Smooth muscle cell (in vitro differentiated cells): Measurements from ENCODE around the gene IDH2. TPM values are rescaled to one million over a fixed set of nuclear protein-coding genes. Genes with fewer than 3 reads are reported as not detected.
"Not testable (repeated sequence)": the region's sequence is repeated elsewhere in the genome, so short reads cannot be mapped to it uniquely, and the experiment has no call there.

ENCODE experiments used
- DNase-seq: peaks from one replicate; lab custom pipeline; 2025; ENCODE audit not compliant: unreplicated experiment; lab: John Stamatoyannopoulos, UW
- H2AFZ ChIP-seq: fragments of 200-600 bp; sonication (generic); 2 replicates; pipeline ENCODE4 v1.6.0; 2016; ENCODE audit warnings: antibody characterized with exemption, low read depth, mild to moderate bottlenecking
- H3F3A ChIP-seq: fragments of 200-600 bp; sonication (generic); 2 replicates; pipeline ENCODE4 v1.6.0; 2017; ENCODE audit warnings: antibody characterized with exemption, low read depth
- H3K27ac ChIP-seq: fragments of 200-600 bp; sonication (generic); 2 replicates; pipeline ENCODE4 v1.5.1; 2016; ENCODE audit warnings: low read depth, mild to moderate bottlenecking
- H3K27me3 ChIP-seq: fragments of 200-600 bp; sonication (generic); 2 replicates; pipeline ENCODE4 v1.6.1; 2016; ENCODE audit warnings: low read depth, mild to moderate bottlenecking
- H3K36me3 ChIP-seq: fragments of 200-600 bp; sonication (generic); 2 replicates; pipeline ENCODE4 v1.5.1; 2016; ENCODE audit warnings: low read depth
- H3K4me1 ChIP-seq: fragments of 200-600 bp; sonication (generic); 2 replicates; pipeline ENCODE4 v1.5.1; 2016; ENCODE audit warnings: low read depth
- H3K4me2 ChIP-seq: fragments of 200-600 bp; sonication (generic); 2 replicates; pipeline ENCODE4 v1.6.0; 2016; ENCODE audit warnings: mild to moderate bottlenecking
- H3K4me3 ChIP-seq: fragments of 200-600 bp; sonication (generic); 2 replicates; pipeline ENCODE4 v1.5.1; 2016; ENCODE audit warnings: mild to moderate bottlenecking
- H3K79me2 ChIP-seq: fragments of 200-600 bp; sonication (generic); 2 replicates; pipeline ENCODE4 v1.6.0; 2016; ENCODE audit warnings: low read depth, mild to moderate bottlenecking
- H3K9ac ChIP-seq: fragments of 200-600 bp; sonication (generic); 2 replicates; pipeline ENCODE4 v1.6.0; 2016; ENCODE audit warnings: low read depth
- H3K9me3 ChIP-seq: fragments of 200-600 bp; sonication (generic); replicated peaks from 2 replicates; pipeline ENCODE4 v1.5.1; 2016; ENCODE audit warnings: low read depth
- H4K20me1 ChIP-seq: fragments of 200-600 bp; sonication (generic); 2 replicates; pipeline ENCODE4 v1.6.0; 2016; ENCODE audit warnings: low read depth
- WGBS: methylation state at CpG from one replicate; pipeline ENCODE4 v1.1.7; 2016; ENCODE audit warnings: low lambda C conversion rate; 5-methylcytosine and 5-hydroxymethylcytosine counted together
- polyA plus RNA-seq: library from polyadenylated mRNA; unstranded; fragments of >200 nt; fragmentation: Nextera tagmentation; extraction: Ambion mirVana; gene quantifications from 2 replicates; pipeline ENCODE4 v1.2.1, GENCODE V29; 2016
- total RNA-seq: library from RNA; depleted of rRNA; stranded (reverse); fragments of >200 nt; gene quantifications from 2 replicates; pipeline ENCODE4 v1.2.3, GENCODE V29; 2014
- TF ChIP-seq, protein P1 (sequence below): fragments of 200-600 bp; sonication (generic); IDR thresholded peaks from 2 replicates; pipeline ENCODE4 v1.5.1; 2017; ENCODE audit warnings: borderline replicate concordance, mild to moderate bottlenecking, antibody characterized with exemption; ENCODE audit not compliant: insufficient read depth, poor library complexity, severe bottlenecking

IDH2 gene
- total and polyA plus RNA-seq, 2 experiments from 2014 or later, result 67.9 to 278 TPM

DNA sequence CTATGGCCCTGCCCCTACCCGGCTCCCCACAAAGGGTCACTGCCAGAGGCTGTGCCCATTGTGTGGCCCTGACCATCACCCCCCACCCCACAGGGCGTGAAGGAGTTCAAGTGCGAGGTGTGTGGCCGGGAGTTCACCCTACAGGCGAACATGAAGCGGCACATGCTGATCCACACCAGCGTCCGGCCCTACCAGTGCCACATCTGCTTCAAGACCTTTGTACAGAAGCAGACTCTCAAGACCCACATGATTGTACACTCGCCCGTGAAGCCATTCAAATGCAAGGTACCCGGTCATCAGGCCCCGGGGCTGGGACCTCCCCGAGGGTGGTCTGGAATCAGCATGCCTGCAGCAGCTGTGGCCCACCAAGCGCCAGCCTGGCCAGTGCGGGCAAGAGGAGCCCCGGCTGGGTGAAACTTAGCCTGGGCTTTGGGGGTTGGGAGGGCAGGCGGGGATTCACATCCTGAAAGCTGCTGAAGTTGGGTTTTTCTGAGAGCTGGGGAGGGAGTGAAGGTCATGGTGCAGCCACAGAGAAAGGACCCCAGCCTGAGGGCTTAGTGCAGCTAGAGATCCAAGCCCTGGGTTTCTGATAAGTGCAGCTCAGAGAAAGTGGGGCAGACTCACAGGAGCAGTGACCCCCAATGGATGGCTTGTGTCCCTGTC is 29.2 kb downstream of the IDH2 start:
- no peaks in the 10 kb centered on the region for H3K36me3 ChIP-seq
- H3K79me2 ChIP-seq, result no peaks in the 10 kb centered on the region
- H4K20me1 ChIP-seq, result peaks cover 20% of the 10 kb centered on the region
- no peaks in the 10 kb centered on the region for H3K27me3 ChIP-seq
- TF ChIP-seq, protein P1, sequence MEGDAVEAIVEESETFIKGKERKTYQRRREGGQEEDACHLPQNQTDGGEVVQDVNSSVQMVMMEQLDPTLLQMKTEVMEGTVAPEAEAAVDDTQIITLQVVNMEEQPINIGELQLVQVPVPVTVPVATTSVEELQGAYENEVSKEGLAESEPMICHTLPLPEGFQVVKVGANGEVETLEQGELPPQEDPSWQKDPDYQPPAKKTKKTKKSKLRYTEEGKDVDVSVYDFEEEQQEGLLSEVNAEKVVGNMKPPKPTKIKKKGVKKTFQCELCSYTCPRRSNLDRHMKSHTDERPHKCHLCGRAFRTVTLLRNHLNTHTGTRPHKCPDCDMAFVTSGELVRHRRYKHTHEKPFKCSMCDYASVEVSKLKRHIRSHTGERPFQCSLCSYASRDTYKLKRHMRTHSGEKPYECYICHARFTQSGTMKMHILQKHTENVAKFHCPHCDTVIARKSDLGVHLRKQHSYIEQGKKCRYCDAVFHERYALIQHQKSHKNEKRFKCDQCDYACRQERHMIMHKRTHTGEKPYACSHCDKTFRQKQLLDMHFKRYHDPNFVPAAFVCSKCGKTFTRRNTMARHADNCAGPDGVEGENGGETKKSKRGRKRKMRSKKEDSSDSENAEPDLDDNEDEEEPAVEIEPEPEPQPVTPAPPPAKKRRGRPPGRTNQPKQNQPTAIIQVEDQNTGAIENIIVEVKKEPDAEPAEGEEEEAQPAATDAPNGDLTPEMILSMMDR, result no peak
- DNase-seq, result no peak
- 92% methylated on average over 17 of the region's 17 CpGs for WGBS
- no peaks in the 10 kb centered on the region for H3K9me3 ChIP-seq
- H3K4me2 ChIP-seq, result no peak overlapping the region
- H3K4me3 ChIP-seq, result no peak overlapping the region
- H3F3A ChIP-seq, result no peaks in the 10 kb centered on the region
- H3K4me1 ChIP-seq, result no peaks in the 10 kb centered on the region
- no peak overlapping the region for H3K27ac ChIP-seq
- H2AFZ ChIP-seq, result no peak overlapping the region
- H3K9ac ChIP-seq, result no peak overlapping the region

DNA sequence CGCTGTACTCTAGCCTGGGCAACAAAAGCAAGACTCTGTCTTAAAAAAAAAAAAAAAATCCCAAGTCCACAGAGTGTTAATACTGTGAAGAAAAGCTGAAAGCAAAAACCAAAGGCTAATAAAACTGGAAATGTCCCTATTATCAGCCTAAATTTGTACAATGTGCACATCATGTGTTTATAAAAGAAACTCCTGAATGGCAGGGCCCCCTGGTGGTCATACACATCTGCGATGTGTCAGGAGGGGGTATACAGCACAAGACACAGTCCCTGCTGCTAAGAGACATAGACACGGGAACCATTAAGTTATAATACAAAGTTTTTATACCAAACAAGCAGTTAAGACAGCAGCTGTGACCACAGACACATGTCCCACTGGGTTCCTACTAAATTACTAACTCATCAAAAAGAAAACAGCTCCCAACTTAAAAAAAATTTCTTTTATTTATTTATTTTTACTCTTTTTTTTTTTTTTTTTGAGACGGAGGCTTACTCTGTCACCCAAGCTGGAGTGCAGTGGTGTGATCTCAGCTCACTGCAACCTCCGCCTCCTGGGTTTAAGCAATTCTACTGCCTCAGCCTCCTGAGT is 31.0 kb downstream of the IDH2 start:
- Histone ChIP-seq H2AFZ (no peak overlapping the region), H3K27ac (no peak overlapping the region), H4K20me1 (peaks cover 20% of the 10 kb centered on the region), H3K27me3 (no peaks in the 10 kb centered on the region), H3K4me3 (no peak overlapping the region), H3K79me2 (no peaks in the 10 kb centered on the region), H3F3A (no peaks in the 10 kb centered on the region), H3K4me1 (no peaks in the 10 kb centered on the region), H3K9me3 (no peaks in the 10 kb centered on the region), H3K4me2 (no peak overlapping the region), H3K9ac (no peak overlapping the region), H3K36me3 (no peaks in the 10 kb centered on the region)
- TF ChIP-seq, protein P1, result peak; percentile 77
- WGBS, result 56% methylated on average over 5 of the region's 5 CpGs
- peak; percentile 17 for DNase-seq

DNA sequence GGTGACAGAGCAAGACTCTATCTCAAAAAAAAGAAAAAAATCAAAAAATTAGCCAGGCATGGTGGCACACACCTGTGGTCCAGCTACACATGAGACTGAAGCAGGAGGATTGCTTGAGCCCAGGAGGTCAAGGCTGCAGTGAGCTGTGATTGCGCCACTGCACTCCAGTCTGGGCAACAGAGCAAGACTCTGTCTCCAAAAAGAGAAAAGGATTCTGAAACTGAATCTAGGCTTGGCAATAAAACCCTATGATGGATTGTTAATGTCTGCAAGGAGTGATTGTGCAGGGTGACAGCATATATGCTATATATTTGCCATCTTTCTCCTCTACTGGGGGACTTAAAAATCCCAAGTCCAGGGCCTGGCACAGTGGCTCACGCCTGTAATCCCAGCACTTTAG is 31.6 kb downstream of the IDH2 start:
- WGBS, result 96% methylated on average over 2 of the region's 2 CpGs
- H2AFZ ChIP-seq, H3K4me3 ChIP-seq, H3K79me2 ChIP-seq, H3K27ac ChIP-seq, H3K36me3 ChIP-seq, H3K27me3 ChIP-seq, H3K9ac ChIP-seq, H3K4me1 ChIP-seq, H3K9me3 ChIP-seq, H3K4me2 ChIP-seq, DNase-seq, H3F3A ChIP-seq: not testable (repeated sequence)
- peaks cover 26% of the 10 kb centered on the region for H4K20me1 ChIP-seq

DNA sequence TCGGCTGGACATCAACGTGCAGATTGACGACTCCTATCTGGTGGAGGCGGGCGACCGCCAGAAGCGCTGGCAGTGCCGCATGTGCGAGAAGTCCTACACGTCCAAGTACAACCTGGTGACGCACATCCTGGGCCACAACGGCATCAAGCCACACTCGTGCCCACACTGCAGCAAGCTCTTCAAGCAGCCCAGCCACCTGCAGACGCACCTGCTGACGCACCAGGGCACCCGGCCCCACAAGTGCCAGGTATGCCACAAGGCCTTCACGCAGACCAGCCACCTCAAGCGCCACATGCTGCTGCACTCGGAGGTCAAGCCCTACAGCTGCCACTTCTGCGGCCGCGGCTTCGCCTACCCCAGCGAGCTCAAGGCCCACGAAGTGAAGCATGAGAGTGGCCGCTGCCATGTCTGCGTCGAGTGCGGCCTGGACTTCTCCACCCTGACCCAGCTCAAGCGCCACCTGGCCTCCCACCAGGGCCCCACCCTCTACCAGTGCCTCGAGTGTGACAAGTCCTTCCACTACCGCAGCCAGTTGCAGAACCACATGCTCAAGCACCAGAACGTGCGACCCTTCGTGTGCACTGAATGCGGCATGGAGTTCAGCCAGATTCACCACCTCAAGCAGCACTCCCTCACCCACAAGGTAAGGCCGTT is 34.2 kb downstream of the IDH2 start:
- Histone ChIP-seq H3K79me2 (no peaks in the 10 kb centered on the region), H3K4me1 (peaks cover under 1% of the 10 kb centered on the region), H3K9ac (no peak overlapping the region), H3K27me3 (no peaks in the 10 kb centered on the region), H3K4me2 (no peak overlapping the region), H3K27ac (no peak overlapping the region), H3K9me3 (no peaks in the 10 kb centered on the region), H4K20me1 (peaks cover 41% of the 10 kb centered on the region), H3F3A (no peaks in the 10 kb centered on the region), H2AFZ (no peak overlapping the region), H3K4me3 (no peak overlapping the region), H3K36me3 (no peaks in the 10 kb centered on the region)
- TF ChIP-seq, protein P1, result no peak
- DNase-seq, result no peak
- 96% methylated on average over 35 of the region's 37 CpGs for WGBS
